ENCODE measurements around the gene PIK3R2.

- TF ChIP-seq CTCF (IDR thresholded peaks at IDR 0.05) (no peak), POLR2A (IDR thresholded peaks at IDR 0.05) (no peak)
Observed at GRCh38 chr19:18155095-18156087, 2.4 kb downstream of the PIK3R2 start.
